Stimulated activated CD4-positive, alpha-beta T cell treated with anti-CD3 and anti-CD28 coated beads, Interleukin-1b, Interleukin-23, amount 100 ng/mL, for 1 hour (primary cell): Measurements from ENCODE around the gene KCTD2.
A peak's percentile ranks its signal among the peaks of the same experiment; 100 is the strongest.
"Not testable (repeated sequence)": the region's sequence is repeated elsewhere in the genome, so short reads cannot be mapped to it uniquely, and the experiment has no call there.

ENCODE experiments used
- DNase-seq, 2 donors: peaks; one replicate each; pipeline ENCODE4 v3.0.0-alpha.2; 2020; ENCODE audit warnings: low read depth in 2 of 2

KCTD2 gene

DNA sequence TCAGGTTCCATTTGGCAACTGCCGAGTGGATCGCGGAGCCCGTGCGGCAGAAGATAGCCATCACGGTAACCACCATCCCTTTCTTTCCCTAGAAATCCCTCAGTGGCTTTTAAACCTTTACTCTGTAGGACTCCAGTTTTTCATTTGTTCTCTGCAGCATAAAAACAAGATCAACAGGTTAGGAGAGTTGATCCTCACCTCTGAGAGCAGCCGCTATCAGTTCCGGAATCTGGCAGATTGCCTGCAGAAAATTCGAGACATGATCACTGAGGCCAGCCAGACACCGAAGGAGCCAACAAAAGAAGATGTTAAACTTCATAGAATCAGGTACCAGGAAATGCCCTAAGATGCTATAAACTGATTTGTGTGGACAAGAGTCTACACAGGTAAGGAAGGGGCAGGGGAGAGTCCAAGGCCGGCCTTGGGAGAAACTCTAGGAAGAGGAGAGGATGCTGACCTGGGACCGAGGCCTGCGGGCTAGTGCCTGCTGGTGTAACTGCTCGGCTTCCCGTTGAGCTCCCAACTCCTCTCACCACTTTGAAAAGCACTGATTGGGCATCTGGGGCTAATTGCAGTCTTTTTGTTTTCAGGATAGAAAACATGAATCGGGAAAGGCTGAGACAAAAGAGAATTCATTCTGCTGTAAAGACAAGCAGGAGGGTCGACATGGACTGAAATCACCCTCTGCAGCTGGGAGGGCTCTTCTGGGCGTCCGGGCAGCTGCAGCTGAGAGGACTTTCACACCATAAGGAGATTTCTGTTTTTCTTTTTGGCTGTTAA lies 26.5 kb upstream of the KCTD2 start:
- no peak for DNase-seq

DNA sequence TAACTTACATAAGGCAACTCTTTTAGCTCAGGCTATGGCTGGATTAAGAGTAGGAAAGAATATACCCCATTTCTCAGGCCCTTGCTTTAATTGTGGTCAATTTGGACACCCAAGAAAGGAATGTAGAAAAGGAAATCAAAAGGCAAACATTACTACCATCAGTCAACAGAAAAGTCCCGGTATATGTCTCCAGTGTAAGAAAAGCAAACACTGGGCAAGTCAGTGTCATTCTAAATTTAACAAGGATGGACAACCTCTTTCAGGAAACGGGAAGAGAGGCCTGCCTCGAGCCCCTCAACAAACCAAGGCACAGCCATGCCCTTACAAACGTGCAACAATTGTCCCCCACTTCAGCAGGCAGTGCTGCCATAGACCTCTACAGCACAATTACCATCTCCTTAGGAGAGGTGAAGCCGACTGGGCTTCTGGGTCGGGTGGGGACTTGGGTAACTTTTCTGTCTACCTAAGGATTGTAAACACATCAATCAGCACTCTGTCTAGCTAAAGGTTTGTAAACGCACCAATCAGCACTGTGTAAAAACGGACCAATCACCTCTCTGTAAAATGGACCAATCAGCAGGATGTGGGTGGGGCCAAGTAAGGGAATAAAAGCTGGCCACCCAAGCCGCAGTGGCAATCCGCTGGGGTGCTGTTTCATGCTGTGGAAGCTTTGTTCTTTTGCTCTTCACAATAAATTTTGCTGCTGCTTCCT lies 22.2 kb upstream of the KCTD2 start:
- no peak for DNase-seq

DNA sequence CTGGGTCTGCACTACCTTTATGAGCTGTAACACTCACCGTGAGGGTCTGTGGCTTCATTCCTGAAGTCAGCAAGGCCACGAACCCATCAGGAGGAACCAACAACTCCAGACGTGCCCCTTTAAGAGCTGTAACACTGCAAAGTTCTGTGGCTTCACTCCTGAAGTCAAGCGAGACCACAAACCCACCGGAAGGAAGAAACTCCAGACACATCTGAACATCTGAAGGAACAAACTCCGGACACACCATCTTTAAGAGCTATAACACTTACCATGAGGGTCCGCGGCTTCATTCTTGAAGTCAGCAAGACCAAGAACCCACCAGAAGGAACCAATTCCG lies 21.7 kb upstream of the KCTD2 start:
- not testable (repeated sequence) for DNase-seq

- not testable (repeated sequence) for DNase-seq
These were observed 20.4 kb upstream of the KCTD2 start for GRCh38 chr17:75026650-75027049.

GRCh38 chr17:75030161-75030560 lies 16.9 kb upstream of the KCTD2 start:
- DNase-seq = no peak

- DNase-seq = peak in 1 of 2 donors; percentile 32
These were observed 14.9 kb upstream of the KCTD2 start for GRCh38 chr17:75031972-75032719.

DNA sequence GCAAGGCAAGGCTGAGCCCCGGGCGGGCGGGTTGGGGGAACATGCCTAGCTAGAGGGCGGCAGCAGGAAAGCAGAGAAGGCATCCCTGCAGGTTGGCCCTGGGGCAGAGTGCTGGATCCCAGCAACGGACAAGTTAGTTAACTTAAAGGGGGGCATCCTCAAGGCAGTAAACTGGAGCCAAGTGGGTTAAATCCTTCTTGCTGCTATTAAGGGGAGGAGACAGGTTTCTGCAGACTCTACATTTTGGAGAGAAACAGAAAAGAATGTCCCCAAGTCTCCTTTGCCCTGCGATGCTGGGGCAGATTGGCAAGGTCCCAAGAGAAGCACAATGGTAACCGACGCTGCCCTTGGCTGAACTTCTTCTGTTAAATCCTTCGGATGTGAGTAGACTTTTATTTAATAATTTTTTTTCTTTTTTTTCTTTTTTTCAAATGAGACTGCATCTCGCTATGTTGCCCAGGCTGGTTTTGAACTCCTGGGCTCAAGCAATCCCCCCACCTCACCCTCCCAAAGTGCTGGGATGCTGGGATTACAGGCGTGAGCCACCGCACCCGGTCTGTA lies 14.2 kb upstream of the KCTD2 start:
- DNase-seq = no peak

GRCh38 chr17:75033346-75034235 lies 13.4 kb upstream of the KCTD2 start:
- peak; percentile 59 to 93 for DNase-seq

GRCh38 chr17:75034236-75034908 lies 12.7 kb upstream of the KCTD2 start:
- DNase-seq = peak; percentile 46 to 91

GRCh38 chr17:75036643-75037268 lies 10.3 kb upstream of the KCTD2 start:
- DNase-seq = peak; percentile 39 to 83

DNA sequence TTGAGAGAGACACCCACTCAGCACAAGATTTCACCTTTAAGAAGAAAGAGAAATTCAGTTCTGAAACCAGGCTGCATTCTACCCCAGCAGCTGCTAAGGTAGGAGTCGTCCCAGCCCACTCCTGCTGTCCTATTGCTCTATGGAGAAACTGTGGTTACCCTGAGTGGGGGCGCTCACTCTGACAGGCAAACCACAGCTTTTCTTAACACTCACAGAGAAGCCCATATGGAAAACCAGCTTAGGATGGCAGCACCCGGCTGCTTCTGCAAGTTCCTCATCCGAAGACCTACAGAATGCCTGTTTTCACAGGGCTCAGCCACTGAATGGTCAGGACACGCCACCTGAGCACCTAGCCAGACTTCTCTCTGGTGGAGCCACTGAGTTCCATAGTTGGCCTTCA lies 7.8 kb upstream of the KCTD2 start:
- no peak for DNase-seq

DNA sequence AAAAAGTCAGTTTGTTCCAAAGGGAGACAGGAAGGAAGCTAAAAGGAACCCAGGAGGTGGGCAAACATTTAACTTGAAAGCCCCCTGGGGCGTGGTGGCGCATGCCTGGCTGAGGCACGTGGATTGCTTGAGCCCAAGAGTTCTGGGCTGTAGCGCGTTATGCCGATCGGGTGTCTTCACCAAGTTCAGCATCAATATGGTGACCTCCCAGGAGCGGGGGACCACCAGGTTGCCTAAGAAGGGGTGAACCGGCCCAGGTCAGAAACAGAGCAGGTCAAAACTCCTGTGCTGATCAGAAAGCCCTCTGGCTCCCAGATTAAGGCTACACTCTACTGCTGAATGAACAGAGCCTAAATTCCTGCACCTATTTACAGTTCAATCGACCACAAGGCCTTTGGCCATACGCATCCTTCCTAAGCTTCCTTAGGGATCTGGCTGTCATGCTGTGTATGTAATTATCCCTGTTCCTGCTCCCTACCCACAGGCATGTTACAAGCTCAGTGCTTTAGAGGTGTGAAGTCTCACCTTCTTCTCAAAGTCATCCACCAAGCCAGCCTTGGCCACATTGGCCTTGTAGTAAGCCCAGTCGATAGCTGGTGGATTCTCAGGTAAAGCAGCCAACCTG lies 5.3 kb upstream of the KCTD2 start:
- no peak for DNase-seq

- not testable (repeated sequence) for DNase-seq
These were observed 3.2 kb upstream of the KCTD2 start for GRCh38 chr17:75043789-75044188.

DNA sequence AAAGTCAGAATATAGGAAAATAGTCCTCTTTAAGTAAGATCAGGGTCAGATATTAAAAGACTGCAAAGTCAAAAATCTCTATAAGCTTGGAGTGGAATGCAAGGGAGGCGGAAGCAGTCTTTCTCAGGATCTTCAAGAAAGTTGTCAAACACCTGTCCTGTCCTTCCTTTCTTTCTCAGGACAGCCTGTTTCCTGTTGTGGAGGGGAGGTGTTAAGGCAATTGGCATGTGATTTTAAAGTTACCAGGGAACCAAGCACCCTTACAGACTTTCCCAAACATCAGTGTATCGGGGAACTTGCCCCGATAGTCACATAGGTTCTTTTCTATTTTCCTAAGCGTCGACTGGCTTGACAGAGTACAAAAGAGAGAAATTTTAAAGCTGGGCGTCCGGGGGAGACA lies 2.3 kb upstream of the KCTD2 start:
- no peak for DNase-seq

DNA sequence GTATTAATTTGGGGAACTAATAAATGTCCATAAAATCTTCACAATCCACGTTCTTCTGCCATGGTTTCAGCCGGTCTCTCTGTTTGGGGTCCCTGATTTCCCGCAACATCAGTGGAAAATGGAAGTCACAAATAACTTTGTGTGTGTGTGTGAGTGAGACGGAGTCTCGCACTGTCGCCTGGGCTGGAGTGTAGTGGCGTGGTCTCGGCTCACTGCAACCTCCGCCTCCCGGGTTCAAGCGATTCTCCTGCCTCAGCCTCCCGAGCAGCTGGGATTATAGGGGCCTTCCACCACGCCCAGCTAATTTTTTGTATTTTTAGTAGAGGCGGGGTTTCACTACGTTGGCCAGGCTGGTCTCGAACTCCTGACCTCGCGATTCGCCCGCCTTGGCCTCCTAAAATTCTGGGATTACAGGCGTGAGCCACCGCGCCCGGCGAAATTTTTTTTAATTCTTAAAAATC lies 1.0 kb upstream of the KCTD2 start:
- DNase-seq = not testable (repeated sequence)

- DNase-seq = no peak
These were observed 523 bp downstream of the KCTD2 start for GRCh38 chr17:75047398-75048098.

- no peak for DNase-seq
These were observed 1.3 kb downstream of the KCTD2 start for GRCh38 chr17:75048249-75048878.

DNA sequence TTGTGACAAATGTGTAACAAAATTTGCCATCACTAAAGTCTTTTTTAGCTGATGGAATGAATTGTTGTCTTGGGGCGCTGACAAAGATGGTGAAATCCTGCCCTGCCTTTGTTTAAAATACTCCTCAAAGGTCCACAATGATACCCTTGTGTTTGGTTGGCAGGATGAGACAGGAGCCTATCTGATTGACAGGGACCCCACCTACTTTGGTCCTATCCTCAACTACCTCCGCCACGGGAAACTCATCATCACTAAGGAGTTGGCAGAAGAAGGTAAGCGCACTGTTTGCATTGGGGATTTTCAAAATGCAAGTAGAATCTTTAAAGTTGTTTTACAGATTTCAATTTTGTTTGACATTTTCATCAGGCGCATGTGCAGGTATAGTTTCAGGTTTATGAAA lies 2.0 kb downstream of the KCTD2 start:
- no peak for DNase-seq

- no peak for DNase-seq
These were observed 2.7 kb downstream of the KCTD2 start for GRCh38 chr17:75049706-75050105.
